ENCODE results near the gene DCLRE1B.
A peak's percentile ranks its signal among the peaks of the same experiment; 100 is the strongest.

DNA sequence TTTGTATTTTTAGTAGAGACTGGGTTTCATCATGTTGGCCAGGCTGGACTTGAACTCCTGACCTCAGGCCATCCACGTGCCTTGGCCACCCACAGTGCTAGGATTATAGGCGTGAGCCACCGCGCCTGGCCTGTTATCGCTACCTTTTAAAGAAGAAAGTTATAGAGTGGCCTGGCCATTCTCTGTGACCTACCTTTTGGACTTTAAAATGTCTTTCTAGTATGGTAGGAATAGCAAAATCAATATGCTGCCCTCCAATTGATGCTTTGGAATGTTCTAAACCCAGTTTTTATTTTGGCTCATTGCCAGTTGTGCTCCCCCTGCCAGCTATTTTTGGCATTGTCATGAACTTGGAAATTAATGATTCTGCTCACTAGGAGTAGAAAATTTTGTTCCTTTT is 43.9 kb downstream of the DCLRE1B start:
- no peak for TF ChIP-seq POLR2A (IDR thresholded peaks at IDR 0.05)
- TF ChIP-seq, protein P1, sequence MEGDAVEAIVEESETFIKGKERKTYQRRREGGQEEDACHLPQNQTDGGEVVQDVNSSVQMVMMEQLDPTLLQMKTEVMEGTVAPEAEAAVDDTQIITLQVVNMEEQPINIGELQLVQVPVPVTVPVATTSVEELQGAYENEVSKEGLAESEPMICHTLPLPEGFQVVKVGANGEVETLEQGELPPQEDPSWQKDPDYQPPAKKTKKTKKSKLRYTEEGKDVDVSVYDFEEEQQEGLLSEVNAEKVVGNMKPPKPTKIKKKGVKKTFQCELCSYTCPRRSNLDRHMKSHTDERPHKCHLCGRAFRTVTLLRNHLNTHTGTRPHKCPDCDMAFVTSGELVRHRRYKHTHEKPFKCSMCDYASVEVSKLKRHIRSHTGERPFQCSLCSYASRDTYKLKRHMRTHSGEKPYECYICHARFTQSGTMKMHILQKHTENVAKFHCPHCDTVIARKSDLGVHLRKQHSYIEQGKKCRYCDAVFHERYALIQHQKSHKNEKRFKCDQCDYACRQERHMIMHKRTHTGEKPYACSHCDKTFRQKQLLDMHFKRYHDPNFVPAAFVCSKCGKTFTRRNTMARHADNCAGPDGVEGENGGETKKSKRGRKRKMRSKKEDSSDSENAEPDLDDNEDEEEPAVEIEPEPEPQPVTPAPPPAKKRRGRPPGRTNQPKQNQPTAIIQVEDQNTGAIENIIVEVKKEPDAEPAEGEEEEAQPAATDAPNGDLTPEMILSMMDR (IDR thresholded peaks at IDR 0.05): peak in 3 of 6 experiments; percentile 18 to 29 (median 28)
